Activated CD4-positive, alpha-beta T cell treated with anti-CD3 and anti-CD28 coated beads, Interleukin-2, amount 10 ng/mL, durations not matched to agents 24 days and 14 days (primary cell): ENCODE results near the gene CNOT3. TPM values are rescaled to one million over a fixed set of nuclear protein-coding genes. Genes with fewer than 3 reads are reported as not detected.
A peak's percentile ranks its signal among the peaks of the same experiment; 100 is the strongest.
"Not testable (repeated sequence)": the region's sequence is repeated elsewhere in the genome, so short reads cannot be mapped to it uniquely, and the experiment has no call there.

Source experiments
- DNase-seq: peaks from one replicate; pipeline ENCODE4 v3.0.0; 2022
- H3K27ac Mint-ChIP-seq: one replicate; pipeline ENCODE4 v1.8.0; 2022; ENCODE audit warnings: mild to moderate bottlenecking, mixed read lengths
- H3K27me3 Mint-ChIP-seq: one replicate; pipeline ENCODE4 v1.8.0; 2022; ENCODE audit warnings: mixed read lengths
- H3K36me3 Mint-ChIP-seq: one replicate; pipeline ENCODE4 v1.8.0; 2022; ENCODE audit warnings: low read depth, mild to moderate bottlenecking, mixed read lengths
- H3K4me1 Mint-ChIP-seq: one replicate; pipeline ENCODE4 v1.8.0; 2021; ENCODE audit warnings: mixed read lengths
- H3K4me3 Mint-ChIP-seq: one replicate; pipeline ENCODE4 v1.8.0; 2022; ENCODE audit warnings: mild to moderate bottlenecking, moderate library complexity, mixed read lengths
- H3K9me3 Mint-ChIP-seq: one replicate; pipeline ENCODE4 v1.8.0; 2021; ENCODE audit warnings: mixed read lengths
- intact Hi-C: fragments of 100-400 bp; cut with micrococcal nuclease; formaldehyde crosslinking; loops from one replicate; pipeline ENCODE4 v1.15.1; 2023
- total RNA-seq: library from RNA; stranded (reverse); gene quantifications from 2 replicates; pipeline ENCODE4 v1.2.3, GENCODE V29; 2022

CNOT3 gene
- total RNA-seq, 1 donor from 2014 or later = 64.5 TPM

DNA sequence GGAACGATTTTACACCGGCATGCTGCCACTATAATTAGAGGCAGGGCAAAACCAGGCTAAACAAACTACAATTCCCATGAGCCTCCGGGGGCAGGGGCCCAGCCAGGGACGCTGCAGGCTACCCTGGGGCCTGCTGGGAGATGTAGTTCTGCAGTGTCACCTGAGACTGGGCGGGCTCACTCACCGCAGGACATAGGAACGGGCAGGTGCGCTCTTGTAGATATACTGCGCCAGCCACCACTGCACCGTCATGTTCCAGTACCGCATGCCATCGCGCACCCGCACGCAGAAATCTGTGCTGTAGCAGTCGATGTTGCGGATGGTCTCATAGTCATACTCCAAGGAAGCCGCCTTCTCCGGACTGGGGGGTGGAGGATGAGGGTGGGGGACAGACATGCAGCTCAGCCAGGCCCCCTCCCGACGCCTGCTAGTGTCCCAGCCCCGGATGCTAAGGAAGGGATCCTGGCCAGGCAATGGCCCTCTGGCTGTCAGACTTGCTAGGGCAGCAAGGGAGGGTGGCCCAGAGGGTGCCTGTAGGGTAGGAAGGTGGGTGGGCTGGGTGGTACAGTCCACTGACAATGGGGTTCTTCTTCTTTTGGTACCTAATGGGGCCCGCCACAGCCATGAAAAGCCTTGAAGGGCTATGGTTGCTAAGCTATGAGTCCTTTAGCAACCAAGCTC lies 41.2 kb downstream of the CNOT3 start:
- intact Hi-C loops = no loop called here
- Mint-ChIP-seq H3K27ac (no peak overlapping the region), H3K36me3 (peaks cover 40% of the 10 kb centered on the region), H3K4me1 (no peaks in the 10 kb centered on the region), H3K27me3 (no peaks in the 10 kb centered on the region), H3K4me3 (no peak overlapping the region), H3K9me3 (no peaks in the 10 kb centered on the region)
- peak; percentile 85 for DNase-seq

DNA sequence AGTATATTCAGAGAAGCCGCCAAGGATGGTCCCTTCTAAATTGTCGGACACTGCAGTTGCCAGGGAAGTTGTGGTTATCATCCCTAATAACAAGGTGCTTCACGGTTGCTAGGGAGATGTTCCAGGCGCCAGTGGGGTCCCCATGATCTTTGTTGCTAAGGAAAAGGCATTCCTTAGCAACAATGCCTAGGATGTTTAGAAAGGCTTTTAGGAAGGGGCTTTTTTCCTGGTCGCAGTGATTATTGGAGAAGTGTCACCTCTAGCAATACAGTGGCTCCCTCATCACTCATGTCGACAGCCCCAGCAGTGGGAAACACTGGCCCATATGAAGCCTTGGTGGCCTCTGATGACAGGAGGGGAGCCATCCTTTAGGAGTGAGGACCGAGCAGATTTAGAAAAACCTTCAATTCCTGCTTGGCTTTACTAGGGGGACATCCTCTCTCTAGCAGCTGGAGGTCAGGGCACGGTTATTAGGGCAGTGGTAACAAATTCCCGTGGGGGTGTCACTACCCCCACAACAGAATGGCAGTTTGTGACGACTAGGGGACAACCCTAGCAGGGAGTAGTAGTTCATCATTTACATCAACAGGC lies 41.8 kb downstream of the CNOT3 start:
- H3K4me3 Mint-ChIP-seq = no peak overlapping the region
- H3K4me1 Mint-ChIP-seq = no peaks in the 10 kb centered on the region
- no peaks in the 10 kb centered on the region for H3K27me3 Mint-ChIP-seq

DNA sequence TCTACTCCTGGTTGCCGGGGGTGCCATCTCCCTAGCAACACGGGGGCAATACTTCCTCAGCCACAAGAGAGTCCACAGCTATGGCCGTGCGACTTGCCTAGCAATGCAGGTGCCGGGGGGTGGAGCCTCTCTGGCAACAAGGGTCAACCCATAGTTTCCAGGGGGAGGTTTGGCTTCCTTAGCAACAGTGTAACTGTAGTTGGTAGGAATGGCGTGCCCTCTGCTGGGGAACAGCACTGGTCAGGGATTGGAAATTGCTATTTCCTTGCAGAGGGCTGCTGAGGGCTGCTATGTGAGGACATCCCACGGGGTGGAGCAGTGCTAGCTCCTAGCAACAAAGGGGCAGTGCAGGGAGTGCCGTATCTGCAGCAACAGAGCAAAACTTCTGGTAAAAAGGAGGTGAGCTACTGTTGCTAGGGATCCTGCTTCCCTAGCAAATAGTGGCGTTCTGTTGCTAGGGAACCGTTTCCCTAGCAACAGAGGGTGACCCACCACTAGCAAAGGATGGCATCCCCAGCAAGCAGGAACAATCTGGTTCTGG lies 42.4 kb downstream of the CNOT3 start:
- Mint-ChIP-seq H3K4me3 (no peak overlapping the region), H3K4me1 (no peaks in the 10 kb centered on the region), H3K27ac (no peak overlapping the region), H3K9me3 (no peaks in the 10 kb centered on the region), H3K27me3 (no peaks in the 10 kb centered on the region), H3K36me3 (peaks cover 44% of the 10 kb centered on the region)
- no peak for DNase-seq
- intact Hi-C loops = no loop called here

More for the DNA sequence above, 41.8 kb downstream of the CNOT3 start:
- Mint-ChIP-seq H3K36me3 (peaks cover 46% of the 10 kb centered on the region), H3K27ac (no peak overlapping the region), H3K9me3 (no peaks in the 10 kb centered on the region)
- intact Hi-C loops = no loop called here
- no peak for DNase-seq

GRCh38 chr19:54180691-54181091 lies 43.1 kb downstream of the CNOT3 start:
- no peak overlapping the region for H3K4me3 Mint-ChIP-seq
- H3K36me3 Mint-ChIP-seq = peaks cover 45% of the 10 kb centered on the region
- intact Hi-C loops = no loop called here
- no peaks in the 10 kb centered on the region for H3K4me1 Mint-ChIP-seq
- DNase-seq = no peak
- no peaks in the 10 kb centered on the region for H3K27me3 Mint-ChIP-seq
- no peaks in the 10 kb centered on the region for H3K9me3 Mint-ChIP-seq
- no peak overlapping the region for H3K27ac Mint-ChIP-seq

- H3K36me3 Mint-ChIP-seq = peaks cover 49% of the 10 kb centered on the region
- H3K27ac Mint-ChIP-seq, H3K27me3 Mint-ChIP-seq, H3K9me3 Mint-ChIP-seq, DNase-seq, H3K4me1 Mint-ChIP-seq, intact Hi-C loops, H3K4me3 Mint-ChIP-seq: not testable (repeated sequence)
Observed at GRCh38 chr19:54181894-54182293, 44.3 kb downstream of the CNOT3 start.

- intact Hi-C loops = no loop called here
- Mint-ChIP-seq H3K9me3 (no peaks in the 10 kb centered on the region), H3K27ac (no peak overlapping the region), H3K36me3 (peaks cover 55% of the 10 kb centered on the region), H3K4me1 (peaks cover 15% of the 10 kb centered on the region), H3K4me3 (no peak overlapping the region), H3K27me3 (no peaks in the 10 kb centered on the region)
- DNase-seq = no peak
Observed at GRCh38 chr19:54183431-54183830, 45.9 kb downstream of the CNOT3 start.

DNA sequence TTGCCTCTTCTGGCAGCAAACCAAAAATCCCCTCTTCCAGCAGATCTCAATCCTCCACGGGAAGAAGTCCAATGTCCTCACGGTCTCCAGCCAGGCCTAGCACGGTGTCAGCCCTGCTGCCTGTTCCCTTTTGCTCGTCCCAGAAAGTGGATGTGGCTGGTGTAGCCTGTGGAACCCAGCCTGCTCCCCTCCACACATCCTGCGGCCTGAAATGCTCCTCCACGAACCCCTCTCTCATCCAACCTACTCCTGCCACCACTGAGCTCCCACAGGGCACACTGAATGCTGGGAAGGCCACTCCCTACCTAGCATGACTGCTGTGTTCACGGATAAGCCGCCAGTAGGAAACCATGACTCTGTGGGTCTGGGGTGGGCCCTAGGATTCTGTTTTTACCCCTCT lies 48.8 kb downstream of the CNOT3 start:
- DNase-seq = no peak
- no peaks in the 10 kb centered on the region for H3K27me3 Mint-ChIP-seq
- H3K4me3 Mint-ChIP-seq = no peak overlapping the region
- no peaks in the 10 kb centered on the region for H3K9me3 Mint-ChIP-seq
- intact Hi-C loops = no loop called here
- H3K27ac Mint-ChIP-seq = no peak overlapping the region
- peaks cover 40% of the 10 kb centered on the region for H3K36me3 Mint-ChIP-seq
- peaks cover 15% of the 10 kb centered on the region for H3K4me1 Mint-ChIP-seq

DNA sequence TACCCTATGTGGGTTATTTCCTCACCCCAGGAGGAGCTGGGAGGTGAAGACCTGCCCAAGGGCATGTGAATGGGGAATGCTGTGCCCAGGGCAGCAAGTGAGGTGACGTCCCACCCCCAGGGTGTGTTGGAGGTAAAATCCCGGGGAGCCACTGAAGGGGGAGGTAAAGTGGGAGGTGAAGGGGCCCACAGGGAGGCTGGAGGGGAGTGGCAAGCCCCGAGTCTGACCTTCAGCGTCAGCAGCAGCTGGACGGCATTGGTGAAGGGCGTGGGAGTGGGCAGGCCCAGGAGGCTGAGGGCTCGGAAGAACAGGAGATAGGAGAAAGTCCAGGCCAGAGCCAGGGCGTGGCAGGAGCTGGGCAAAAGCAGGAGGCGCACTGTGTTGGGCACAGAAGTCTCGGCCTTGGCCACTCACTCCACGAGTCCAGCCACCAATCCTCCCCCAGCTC lies 49.4 kb downstream of the CNOT3 start:
- Mint-ChIP-seq H3K9me3 (no peaks in the 10 kb centered on the region), H3K27me3 (no peaks in the 10 kb centered on the region), H3K36me3 (peaks cover 42% of the 10 kb centered on the region), H3K27ac (peak overlapping the region; percentile 95), H3K4me1 (peaks cover 20% of the 10 kb centered on the region), H3K4me3 (peak overlapping the region; percentile 85)
- DNase-seq = no peak
- intact Hi-C loops = no loop called here

DNA sequence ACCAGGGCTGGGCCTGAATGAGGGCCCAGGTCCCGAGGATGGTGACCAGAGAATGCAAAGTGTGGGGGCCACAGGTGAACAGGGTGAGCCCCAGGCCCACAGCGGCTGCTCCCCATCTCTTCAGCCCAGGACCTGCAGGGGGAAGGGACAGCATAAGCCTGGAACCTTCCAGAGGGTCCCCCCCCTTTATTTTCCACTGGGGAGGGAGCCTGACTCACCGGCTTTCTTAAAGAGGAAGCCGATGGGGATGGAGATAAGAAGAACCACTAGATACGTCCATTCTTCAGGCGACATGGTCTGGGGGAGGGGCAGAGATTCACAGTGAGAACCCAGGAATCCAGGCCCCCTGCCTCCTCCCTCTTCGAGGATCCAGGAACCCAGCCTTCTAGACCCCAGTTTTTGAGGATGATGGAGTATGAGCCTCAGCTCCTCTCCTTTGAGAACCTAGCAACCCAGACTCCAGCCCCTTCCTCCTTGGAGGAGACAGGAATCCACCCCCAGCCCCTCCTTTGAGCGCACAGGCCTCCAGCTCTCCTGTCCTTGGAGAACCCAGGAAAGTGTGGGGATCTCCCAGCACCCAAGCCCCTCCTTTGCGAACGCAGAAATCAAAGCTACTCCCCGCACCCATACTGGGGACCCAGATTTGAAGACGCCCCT lies 50.8 kb downstream of the CNOT3 start:
- intact Hi-C loops = loop anchor here (1.0 kb wide), 1 partner anchor 22 kb away; no protein-coding TSS in a partner anchor
- Mint-ChIP-seq H3K27ac (peak overlapping the region; percentile 95), H3K27me3 (no peaks in the 10 kb centered on the region), H3K36me3 (peaks cover 39% of the 10 kb centered on the region), H3K4me1 (peaks cover 28% of the 10 kb centered on the region), H3K9me3 (no peaks in the 10 kb centered on the region), H3K4me3 (peak overlapping the region; percentile 85)
- DNase-seq = peak; percentile 88

DNA sequence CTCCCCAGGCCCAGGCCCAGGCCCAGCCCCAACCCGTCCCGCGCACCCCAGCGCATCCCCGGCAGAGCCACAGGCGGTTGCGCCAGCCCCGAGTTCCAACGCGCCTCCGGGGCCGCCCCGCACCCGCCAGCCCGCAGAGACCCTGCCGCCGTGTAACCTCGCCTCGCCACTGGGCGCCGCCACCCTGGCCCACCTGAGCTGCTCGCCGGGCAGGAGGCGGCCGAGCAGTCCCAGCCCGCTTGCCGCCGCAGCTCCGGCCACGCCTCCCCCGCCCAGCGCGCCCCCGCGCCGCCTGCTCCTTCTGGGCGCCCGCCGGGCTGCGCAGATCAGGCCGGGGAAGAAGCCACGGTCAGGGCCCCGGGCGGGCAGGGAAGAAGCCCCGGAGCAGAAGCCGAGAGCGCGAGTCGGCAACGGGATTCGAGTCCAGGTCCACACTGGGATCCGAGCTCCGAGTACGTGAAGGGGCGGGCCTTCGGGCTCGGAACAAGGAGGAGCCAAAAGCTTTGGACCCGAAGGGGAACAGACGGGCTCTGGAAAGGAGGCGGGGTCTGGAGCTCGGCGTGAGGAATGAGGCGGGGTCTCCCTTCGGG lies 51.7 kb downstream of the CNOT3 start, which contains the start of gene MBOAT7:
TSS of gene MBOAT7 (minus strand) at position 436 of the 590 bp plus-strand sequence. CDS start 1,072 bp downstream, outside the sequence.
- Mint-ChIP-seq H3K27ac (peak within 1 kb of the TSS; percentile 98), H3K36me3 (peaks cover 34% of the 10 kb centered on the region), H3K27me3 (no peaks in the 10 kb centered on the region), H3K4me3 (peak within 1 kb of the TSS; percentile 85), H3K4me1 (peaks cover 28% of the 10 kb centered on the region), H3K9me3 (no peaks in the 10 kb centered on the region)
- intact Hi-C loops = no loop called here
- no peak for DNase-seq

GRCh38 chr19:54189735-54190502 lies 52.4 kb downstream of the CNOT3 start:
- Mint-ChIP-seq H3K4me3 (peak overlapping the region; percentile 85), H3K27me3 (no peaks in the 10 kb centered on the region), H3K27ac (peak overlapping the region; percentile 98), H3K4me1 (peaks cover 28% of the 10 kb centered on the region), H3K36me3 (peaks cover 35% of the 10 kb centered on the region), H3K9me3 (no peaks in the 10 kb centered on the region)
- DNase-seq = peak; percentile 100
- intact Hi-C loops = loop anchor here (1.0 to 5.0 kb wide), 4 partner anchors 10 to 272 kb away; partner anchors contain the start of genes CNOT3, LENG1, LENG9 and RPS9

DNA sequence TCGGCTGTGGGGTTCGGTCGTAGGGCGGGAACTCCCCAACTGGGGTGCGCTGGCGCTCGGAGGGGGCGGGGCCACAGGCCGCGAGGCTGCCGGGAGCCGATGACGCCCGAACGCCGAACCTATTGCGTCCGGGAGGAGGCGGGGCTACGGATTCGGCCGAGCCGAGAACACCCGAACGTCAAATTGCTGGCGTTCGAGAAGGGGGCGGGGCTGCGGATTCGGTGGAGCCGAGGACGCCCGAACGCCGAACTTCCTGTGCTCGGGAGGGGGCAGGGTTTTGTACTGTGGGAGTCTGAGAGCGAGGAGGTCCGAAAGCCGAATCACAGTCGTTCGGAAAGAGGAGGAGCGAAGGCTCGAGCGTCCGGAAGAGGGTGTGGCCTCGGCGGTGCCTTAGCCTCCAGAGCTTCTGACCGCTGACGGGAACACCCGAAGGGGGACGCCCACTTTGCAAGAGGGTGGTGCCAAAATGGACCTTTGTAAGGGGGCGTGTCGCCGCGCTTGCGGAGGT lies 53.0 kb downstream of the CNOT3 start:
- Mint-ChIP-seq H3K27ac (peak overlapping the region; percentile 98), H3K4me1 (peaks cover 30% of the 10 kb centered on the region), H3K27me3 (no peaks in the 10 kb centered on the region), H3K36me3 (peaks cover 35% of the 10 kb centered on the region), H3K9me3 (no peaks in the 10 kb centered on the region), H3K4me3 (peak overlapping the region; percentile 85)
- intact Hi-C loops = loop anchor here (1.0 to 5.0 kb wide), 4 partner anchors 10 to 272 kb away; partner anchors contain the start of genes CNOT3, LENG1, LENG9 and RPS9
- DNase-seq = peak; percentile 100
